GM19025 (cell line): ENCODE results near the gene CASKIN1.

Experiments used
- ATAC-seq: cut with Tn5 transposase; IDR thresholded peaks from one replicate; pipeline ENCODE4 v1.9.1; 2021; ENCODE audit warnings: mild to moderate bottlenecking, low read depth, moderate library complexity; ENCODE audit not compliant: unreplicated experiment

CASKIN1 gene

GRCh38 chr16:2197765-2198164 lies 1.4 kb upstream of the CASKIN1 start:
- ATAC-seq: no peak

- no peak for ATAC-seq
Measured at GRCh38 chr16:2196981-2197511, 641 bp upstream of the CASKIN1 start.

GRCh38 chr16:2195322-2196161 lies 863 bp downstream of the CASKIN1 start:
- ATAC-seq: no peak

- ATAC-seq: no peak
Measured at GRCh38 chr16:2194852-2195321, 1.5 kb downstream of the CASKIN1 start.

- ATAC-seq: no peak
Measured at GRCh38 chr16:2194166-2194834, 2.1 kb downstream of the CASKIN1 start.

- no peak for ATAC-seq
Measured at GRCh38 chr16:2191446-2191706, 5.0 kb downstream of the CASKIN1 start.

- ATAC-seq: no peak
Measured at GRCh38 chr16:2190659-2191445, 5.6 kb downstream of the CASKIN1 start.

GRCh38 chr16:2190002-2190658 lies 6.3 kb downstream of the CASKIN1 start:
- no peak for ATAC-seq

- ATAC-seq: no peak
Measured at GRCh38 chr16:2189252-2189893, 7.0 kb downstream of the CASKIN1 start.

- no peak for ATAC-seq
Measured at GRCh38 chr16:2188395-2188794, 8.0 kb downstream of the CASKIN1 start.

GRCh38 chr16:2187212-2187611 lies 9.2 kb downstream of the CASKIN1 start:
- ATAC-seq: no peak

GRCh38 chr16:2186505-2186904 lies 9.9 kb downstream of the CASKIN1 start:
- no peak for ATAC-seq

GRCh38 chr16:2186064-2186463 lies 10.3 kb downstream of the CASKIN1 start:
- no peak for ATAC-seq

- no peak for ATAC-seq
Measured at GRCh38 chr16:2184962-2185361, 11.4 kb downstream of the CASKIN1 start.

- no peak for ATAC-seq
Measured at GRCh38 chr16:2184346-2184745, 12.1 kb downstream of the CASKIN1 start.

GRCh38 chr16:2183671-2184070 lies 12.7 kb downstream of the CASKIN1 start:
- no peak for ATAC-seq

GRCh38 chr16:2181952-2182351 lies 14.5 kb downstream of the CASKIN1 start:
- no peak for ATAC-seq

GRCh38 chr16:2180962-2181923 lies 15.2 kb downstream of the CASKIN1 start:
- no peak for ATAC-seq

- no peak for ATAC-seq
Measured at GRCh38 chr16:2180461-2180860, 15.9 kb downstream of the CASKIN1 start.
